Activated CD4-positive, alpha-beta memory T cell treated with anti-CD3 and anti-CD28 coated beads for 36 hours (primary cell): ENCODE measurements around the gene FANCG. TPM values are rescaled to one million over a fixed set of nuclear protein-coding genes. Genes with fewer than 3 reads are reported as not detected.

Experiments
- CTCF ChIA-PET: fragments of 350-600 bp; sonication (Branson Sonifier 250); formaldehyde crosslinking; loops from one replicate; lab custom pipeline; 2021; ENCODE audit warnings: antibody characterized with exemption, inconsistent platforms; lab: Charles Lee
- POLR2A ChIA-PET: fragments of 350-600 bp; sonication (Branson Sonifier 250); formaldehyde crosslinking; loops from one replicate; lab custom pipeline; 2021; ENCODE audit warnings: antibody characterized with exemption; lab: Charles Lee
- DNase-seq: peaks from one replicate; pipeline ENCODE4 v3.0.0-alpha.2; 2020
- H3K27ac Mint-ChIP-seq: one replicate; pipeline ENCODE4 v1.8.0; 2021; ENCODE audit warnings: mixed read lengths
- H3K27me3 Mint-ChIP-seq: one replicate; pipeline ENCODE4 v1.8.0; 2021; ENCODE audit warnings: mixed read lengths
- H3K36me3 Mint-ChIP-seq: one replicate; pipeline ENCODE4 v1.8.0; 2021; ENCODE audit warnings: mixed read lengths
- H3K4me1 Mint-ChIP-seq: one replicate; pipeline ENCODE4 v1.8.0; 2021; ENCODE audit warnings: low read depth, mixed read lengths
- H3K4me3 Mint-ChIP-seq: one replicate; pipeline ENCODE4 v1.8.0; 2021; ENCODE audit warnings: mild to moderate bottlenecking, mixed read lengths
- H3K9me3 Mint-ChIP-seq: one replicate; pipeline ENCODE4 v1.8.0; 2021; ENCODE audit warnings: mixed read lengths
- intact Hi-C: fragments of 100-400 bp; cut with micrococcal nuclease; formaldehyde crosslinking; loops from one replicate; pipeline ENCODE4 v1.15.1; 2023
- total RNA-seq, 2 experiments: library from RNA; stranded (reverse); gene quantifications; one replicate each; pipeline ENCODE4 v1.2.3, GENCODE V29; 2021

Gene FANCG
- total RNA-seq, 2 experiments from 2014 or later, result 103 to 107 TPM

- H3K4me1 Mint-ChIP-seq, result no peaks in the 10 kb centered on the region
Measured at GRCh38 chr9:35042081-35042604, 37.6 kb downstream of the FANCG start.

GRCh38 chr9:35035851-35036701 is 43.7 kb downstream of the FANCG start:
- Mint-ChIP-seq H3K36me3 (peaks cover 5% of the 10 kb centered on the region), H3K4me1 (peaks cover 9% of the 10 kb centered on the region), H3K27ac (peak overlapping the region; percentile 18), H3K4me3 (peak overlapping the region; percentile 36), H3K9me3 (no peaks in the 10 kb centered on the region), H3K27me3 (no peaks in the 10 kb centered on the region)
- CTCF ChIA-PET, result interaction anchor here (0.6 to 2.1 kb wide), 4 partner anchors 11 to 137 kb away, joined by 3 to 14 read pairs (median 4); no protein-coding TSS in a partner anchor
- POLR2A ChIA-PET, result no interaction called here
- intact Hi-C loops, result no loop called here
- DNase-seq, result peak; percentile 71

More at GRCh38 chr9:35042081-35042604, 37.6 kb downstream of the FANCG start:
- DNase-seq, result no peak
- POLR2A ChIA-PET, result no interaction called here
- no peaks in the 10 kb centered on the region for H3K27me3 Mint-ChIP-seq
- H3K27ac Mint-ChIP-seq, result no peak overlapping the region
- CTCF ChIA-PET, result interaction anchor here (1.5 to 2.5 kb wide), 3 partner anchors 9 to 143 kb away, joined by 8 to 10 read pairs (median 9); no protein-coding TSS in a partner anchor
- intact Hi-C loops, result no loop called here
- no peaks in the 10 kb centered on the region for H3K9me3 Mint-ChIP-seq
- no peak overlapping the region for H3K4me3 Mint-ChIP-seq
- H3K36me3 Mint-ChIP-seq, result peaks cover 9% of the 10 kb centered on the region

DNA sequence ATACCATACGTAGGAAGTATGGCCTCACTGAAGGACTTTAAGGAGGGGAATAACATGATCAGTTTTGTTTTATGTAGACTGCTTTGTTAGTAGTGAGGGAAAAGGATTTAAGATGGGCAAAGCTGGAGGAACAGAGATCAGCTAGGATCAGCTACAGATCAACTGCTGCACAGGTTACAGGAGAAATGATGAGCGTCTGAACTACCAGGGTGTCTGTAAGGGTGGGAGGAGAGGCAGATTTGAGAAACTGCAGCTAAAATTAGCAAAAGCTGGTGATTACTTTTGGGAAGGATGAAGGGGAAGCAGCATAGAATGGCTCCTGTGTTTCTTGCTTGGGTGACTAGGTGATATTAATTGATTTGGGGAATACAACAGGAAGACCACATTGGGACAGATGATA is 46.6 kb downstream of the FANCG start:
- Mint-ChIP-seq H3K4me3 (no peak overlapping the region), H3K36me3 (peaks cover 7% of the 10 kb centered on the region), H3K4me1 (peaks cover 10% of the 10 kb centered on the region), H3K27me3 (no peaks in the 10 kb centered on the region), H3K27ac (no peak overlapping the region), H3K9me3 (no peaks in the 10 kb centered on the region)
- no peak for DNase-seq
- intact Hi-C loops, result no loop called here
- ChIA-PET POLR2A (no interaction called here), CTCF (interaction anchor here (0.6 to 0.9 kb wide), 2 partner anchors 134 to 273 kb away, joined by 3 read pairs; no protein-coding TSS in a partner anchor)

DNA sequence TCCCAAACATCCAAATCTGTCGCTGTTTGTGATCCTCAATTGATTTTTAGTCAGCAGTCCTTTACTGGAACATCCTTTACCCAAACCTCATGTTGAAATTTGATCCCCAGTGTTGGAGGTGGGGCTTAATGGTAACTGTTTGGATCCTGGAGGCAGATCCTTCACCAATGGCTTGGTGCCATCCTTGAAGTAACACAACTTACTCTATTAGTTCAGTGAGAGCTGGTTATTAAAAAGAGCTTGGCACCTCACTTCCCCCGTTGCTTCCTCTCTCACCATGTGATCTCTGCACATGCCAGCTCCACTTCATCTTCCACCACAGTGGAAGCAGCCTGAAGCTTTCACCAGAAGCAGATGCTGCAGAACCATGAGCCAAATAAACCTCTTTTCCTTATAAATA is 49.9 kb downstream of the FANCG start:
- Mint-ChIP-seq H3K4me1 (peaks cover 6% of the 10 kb centered on the region), H3K4me3 (no peak overlapping the region), H3K9me3 (no peaks in the 10 kb centered on the region), H3K36me3 (peaks cover 3% of the 10 kb centered on the region), H3K27me3 (no peaks in the 10 kb centered on the region), H3K27ac (no peak overlapping the region)
- intact Hi-C loops, result no loop called here
- CTCF ChIA-PET, result interaction anchor here (1.0 to 1.1 kb wide), 2 partner anchors 35 to 45 kb away, joined by 3 read pairs; no protein-coding TSS in a partner anchor
- no peak for DNase-seq
- POLR2A ChIA-PET, result no interaction called here

GRCh38 chr9:35029241-35029640 is 50.5 kb downstream of the FANCG start:
- POLR2A ChIA-PET, result interaction anchor here (1.4 kb wide), 1 partner anchor 15 kb away, joined by 5 read pairs; no protein-coding TSS in a partner anchor
- peaks cover 6% of the 10 kb centered on the region for H3K4me1 Mint-ChIP-seq

DNA sequence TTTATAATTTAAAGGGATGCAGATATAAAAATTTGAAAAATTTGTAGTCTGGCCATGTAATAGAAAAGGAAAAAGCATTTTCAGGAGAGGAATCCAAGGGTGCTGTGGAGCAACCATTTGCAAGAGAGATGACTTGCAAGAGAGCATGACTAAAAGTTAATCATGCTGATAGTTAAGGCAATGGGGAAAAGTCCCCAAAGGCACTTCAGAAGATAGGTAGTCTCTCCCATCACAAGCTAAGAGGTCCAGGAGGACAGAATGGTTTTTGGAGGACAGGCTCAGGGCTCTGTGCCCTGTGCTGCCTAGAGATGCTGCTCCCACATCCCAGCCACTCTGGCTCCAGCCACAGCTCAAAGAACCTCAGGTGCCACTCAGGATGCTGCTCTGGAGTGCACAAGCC is 51.4 kb downstream of the FANCG start:
- POLR2A ChIA-PET, result interaction anchor here (1.4 to 1.6 kb wide), 2 partner anchors 16 to 43 kb away, joined by 5 read pairs; partner anchors contain the start of gene VCP

More at GRCh38 chr9:35029241-35029640, 50.5 kb downstream of the FANCG start:
- CTCF ChIA-PET, result interaction anchor here (1.1 kb wide), 1 partner anchor 35 kb away, joined by 3 read pairs; no protein-coding TSS in a partner anchor
- H3K27ac Mint-ChIP-seq, result no peak overlapping the region
- no peaks in the 10 kb centered on the region for H3K27me3 Mint-ChIP-seq
- no peaks in the 10 kb centered on the region for H3K9me3 Mint-ChIP-seq
- intact Hi-C loops, result no loop called here
- H3K36me3 Mint-ChIP-seq, result peaks cover 5% of the 10 kb centered on the region
- no peak for DNase-seq
- H3K4me3 Mint-ChIP-seq, result no peak overlapping the region

DNA sequence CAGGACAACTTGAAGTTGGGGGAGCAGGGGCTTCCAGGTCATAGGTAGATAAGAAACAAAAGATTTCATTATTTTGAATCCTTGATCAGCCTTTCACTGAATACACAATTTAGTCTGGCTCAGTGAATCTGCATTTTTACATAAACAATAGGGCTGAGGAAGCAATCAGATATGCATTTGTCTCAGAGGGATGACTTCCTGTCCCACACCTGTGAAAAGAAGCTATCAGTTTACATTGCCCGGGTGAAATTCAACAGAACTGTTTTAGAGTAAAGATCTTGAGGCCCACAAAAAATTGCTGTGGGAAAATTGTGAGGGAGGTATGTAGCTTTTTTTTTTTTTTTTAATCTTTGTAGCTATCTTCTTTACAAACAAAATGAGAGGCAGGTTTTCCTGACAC is 51.9 kb downstream of the FANCG start:
- Mint-ChIP-seq H3K4me3 (no peak overlapping the region), H3K27me3 (no peaks in the 10 kb centered on the region), H3K36me3 (peaks cover 12% of the 10 kb centered on the region), H3K27ac (no peak overlapping the region), H3K9me3 (no peaks in the 10 kb centered on the region), H3K4me1 (peaks cover 10% of the 10 kb centered on the region)
- ChIA-PET CTCF (interaction anchor here (2.4 kb wide), 1 partner anchor 128 kb away, joined by 8 read pairs; no protein-coding TSS in a partner anchor), POLR2A (interaction anchor here (1.4 to 1.6 kb wide), 2 partner anchors 16 to 44 kb away, joined by 5 read pairs; partner anchors contain the start of gene VCP)
- intact Hi-C loops, result no loop called here
- no peak for DNase-seq

More for the DNA sequence above, 51.4 kb downstream of the FANCG start:
- intact Hi-C loops, result no loop called here
- peaks cover 9% of the 10 kb centered on the region for H3K4me1 Mint-ChIP-seq
- no peak for DNase-seq
- no peaks in the 10 kb centered on the region for H3K27me3 Mint-ChIP-seq
- H3K9me3 Mint-ChIP-seq, result no peaks in the 10 kb centered on the region
- peaks cover 12% of the 10 kb centered on the region for H3K36me3 Mint-ChIP-seq
- H3K27ac Mint-ChIP-seq, result no peak overlapping the region
- H3K4me3 Mint-ChIP-seq, result no peak overlapping the region
- CTCF ChIA-PET, result interaction anchor here (2.4 kb wide), 1 partner anchor 129 kb away, joined by 8 read pairs; no protein-coding TSS in a partner anchor

GRCh38 chr9:35027374-35027773 is 52.4 kb downstream of the FANCG start:
- no peak for DNase-seq
- ChIA-PET CTCF (interaction anchor here (1.2 to 2.4 kb wide), 3 partner anchors 24 to 325 kb away, joined by 3 to 8 read pairs (median 4); no protein-coding TSS in a partner anchor), POLR2A (interaction anchor here (1.6 kb wide), 1 partner anchor 44 kb away, joined by 5 read pairs; the partner anchor contains the start of gene VCP)
- H3K36me3 Mint-ChIP-seq, result peaks cover 15% of the 10 kb centered on the region
- peaks cover 10% of the 10 kb centered on the region for H3K4me1 Mint-ChIP-seq
- intact Hi-C loops, result no loop called here
- no peak overlapping the region for H3K4me3 Mint-ChIP-seq
- no peaks in the 10 kb centered on the region for H3K9me3 Mint-ChIP-seq
- no peak overlapping the region for H3K27ac Mint-ChIP-seq
- H3K27me3 Mint-ChIP-seq, result no peaks in the 10 kb centered on the region

DNA sequence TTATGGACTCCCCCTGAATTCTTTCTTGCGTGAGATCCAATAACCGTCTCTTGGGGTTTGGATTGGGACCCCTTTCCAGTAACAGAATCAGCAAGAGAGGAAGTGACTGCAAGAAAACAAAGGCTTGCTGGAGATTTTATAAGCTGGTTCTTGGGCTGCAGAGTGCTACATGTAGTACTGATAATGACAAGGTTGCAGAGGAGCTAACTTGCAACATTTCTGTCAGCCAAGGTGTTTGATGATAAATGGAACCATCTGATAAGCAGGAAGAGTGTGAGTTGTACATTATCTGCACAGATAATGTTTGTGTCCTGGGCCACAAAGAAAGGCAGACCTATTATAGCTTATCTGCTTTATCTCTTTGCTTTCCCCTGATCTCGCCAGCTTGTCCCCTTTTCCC is 53.1 kb downstream of the FANCG start:
- ChIA-PET POLR2A (no interaction called here), CTCF (interaction anchor here (0.7 to 2.4 kb wide), 4 partner anchors 25 to 788 kb away, joined by 3 to 8 read pairs (median 4); partner anchors contain the start of gene HINT2)
- Mint-ChIP-seq H3K4me1 (peaks cover 10% of the 10 kb centered on the region), H3K4me3 (no peak overlapping the region), H3K27ac (no peak overlapping the region), H3K36me3 (peaks cover 19% of the 10 kb centered on the region), H3K27me3 (no peaks in the 10 kb centered on the region), H3K9me3 (no peaks in the 10 kb centered on the region)
- intact Hi-C loops, result no loop called here
- no peak for DNase-seq
